Effector memory CD4-positive, alpha-beta T cell (primary cell): Measurements from ENCODE around the gene JPH2.
A peak's percentile ranks its signal among the peaks of the same experiment; 100 is the strongest.

Experiments
- DNase-seq, 3 donors: peaks; one replicate each; pipeline ENCODE4 v3.0.0-alpha.2; 2020
- H3K27ac ChIP-seq: 2 replicates; pipeline ENCODE4 v1.7.0; 2013; ENCODE audit warnings: mild to moderate bottlenecking, low read length, moderate library complexity; ENCODE audit not compliant: insufficient read depth, poor library complexity, severe bottlenecking
- H3K27me3 ChIP-seq: replicated peaks from 2 replicates; pipeline ENCODE4 v1.7.0; 2013; ENCODE audit warnings: mild to moderate bottlenecking, low read length; ENCODE audit not compliant: insufficient read depth, control insufficient read depth, poor library complexity, severe bottlenecking
- H3K36me3 ChIP-seq: 2 replicates; pipeline ENCODE4 v1.7.0; 2013; ENCODE audit warnings: mild to moderate bottlenecking, low read length, moderate library complexity; ENCODE audit not compliant: control insufficient read depth, insufficient read depth
- H3K4me1 ChIP-seq: 2 replicates; pipeline ENCODE4 v1.7.0; 2013; ENCODE audit warnings: low read length, mild to moderate bottlenecking; ENCODE audit not compliant: control insufficient read depth, insufficient read depth, poor library complexity, severe bottlenecking
- H3K4me3 ChIP-seq: 2 replicates; pipeline ENCODE4 v1.7.0; 2013; ENCODE audit warnings: low read length, low read depth, mild to moderate bottlenecking; ENCODE audit not compliant: insufficient read depth, poor library complexity, severe bottlenecking
- H3K9me3 ChIP-seq: 2 replicates; pipeline ENCODE4 v1.7.0; 2013; ENCODE audit warnings: mild to moderate bottlenecking, low read length, moderate library complexity; ENCODE audit not compliant: control insufficient read depth

The JPH2 gene

DNA sequence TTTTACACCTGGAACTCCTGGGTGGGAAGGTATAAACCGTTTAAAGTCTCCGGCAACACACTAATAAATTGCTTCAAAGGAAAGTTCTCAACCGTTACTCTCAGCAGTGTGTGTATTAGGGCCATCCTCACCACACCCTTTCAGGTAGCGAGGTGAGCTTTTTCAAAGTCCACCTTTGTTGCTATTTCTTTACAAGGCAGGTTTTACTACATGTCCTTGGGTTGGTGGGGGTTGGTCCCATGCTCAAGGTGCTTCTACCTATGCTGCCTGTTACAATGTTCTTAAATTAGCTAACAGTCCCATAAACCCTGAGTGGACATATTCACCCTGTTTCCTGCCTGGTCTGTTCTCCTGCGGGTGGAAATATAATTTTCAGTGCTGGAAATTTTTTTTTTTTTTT is 36.7 kb upstream of the JPH2 start:
- H3K9me3 ChIP-seq: no peaks in the 10 kb centered on the region
- DNase-seq: no peak
- no peaks in the 10 kb centered on the region for H3K36me3 ChIP-seq
- H3K4me1 ChIP-seq: peaks cover 17% of the 10 kb centered on the region
- no peaks in the 10 kb centered on the region for H3K27me3 ChIP-seq
- no peak overlapping the region for H3K4me3 ChIP-seq
- no peak overlapping the region for H3K27ac ChIP-seq

DNA sequence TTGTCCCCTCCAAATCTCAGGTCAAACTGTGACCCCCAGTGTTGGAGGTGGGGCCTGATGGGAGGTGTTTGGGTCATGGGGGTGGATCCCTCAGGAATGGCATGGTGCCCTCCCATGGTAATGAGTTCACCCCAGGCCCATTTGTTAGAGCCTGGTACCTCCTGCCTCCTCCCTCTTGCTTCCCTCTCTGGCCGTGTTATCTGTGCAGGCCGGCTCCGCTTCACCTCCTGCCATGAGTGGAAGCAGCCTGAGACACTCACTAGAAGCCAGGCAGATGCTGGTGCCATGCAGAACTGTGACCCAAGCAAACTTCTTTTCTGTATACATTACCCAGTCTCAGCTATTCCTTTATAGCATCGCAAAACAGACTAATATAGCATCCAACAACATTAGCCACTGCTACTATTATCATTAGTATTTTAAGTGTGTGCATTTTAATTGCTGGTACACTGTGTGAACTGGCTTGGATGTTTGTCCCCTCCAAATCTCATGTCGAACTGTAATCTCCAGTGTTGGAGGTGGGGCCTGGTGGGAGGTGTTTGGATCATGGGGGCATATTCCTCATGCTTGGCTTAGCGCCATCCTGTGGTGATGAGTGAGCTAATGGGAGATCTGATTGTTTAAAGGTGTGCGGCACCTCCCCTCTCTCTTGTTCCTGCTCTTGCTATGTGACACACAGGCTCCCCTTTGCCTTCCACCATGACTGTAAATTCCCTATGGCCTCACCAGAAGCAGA is 35.8 kb upstream of the JPH2 start:
- no peak for DNase-seq
- no peaks in the 10 kb centered on the region for H3K9me3 ChIP-seq
- no peaks in the 10 kb centered on the region for H3K36me3 ChIP-seq
- no peaks in the 10 kb centered on the region for H3K27me3 ChIP-seq
- H3K4me1 ChIP-seq: peaks cover 20% of the 10 kb centered on the region
- H3K27ac ChIP-seq: no peak overlapping the region
- H3K4me3 ChIP-seq: no peak overlapping the region

GRCh38 chr20:44222027-44222426 is 35.0 kb upstream of the JPH2 start:
- no peaks in the 10 kb centered on the region for H3K9me3 ChIP-seq

DNA sequence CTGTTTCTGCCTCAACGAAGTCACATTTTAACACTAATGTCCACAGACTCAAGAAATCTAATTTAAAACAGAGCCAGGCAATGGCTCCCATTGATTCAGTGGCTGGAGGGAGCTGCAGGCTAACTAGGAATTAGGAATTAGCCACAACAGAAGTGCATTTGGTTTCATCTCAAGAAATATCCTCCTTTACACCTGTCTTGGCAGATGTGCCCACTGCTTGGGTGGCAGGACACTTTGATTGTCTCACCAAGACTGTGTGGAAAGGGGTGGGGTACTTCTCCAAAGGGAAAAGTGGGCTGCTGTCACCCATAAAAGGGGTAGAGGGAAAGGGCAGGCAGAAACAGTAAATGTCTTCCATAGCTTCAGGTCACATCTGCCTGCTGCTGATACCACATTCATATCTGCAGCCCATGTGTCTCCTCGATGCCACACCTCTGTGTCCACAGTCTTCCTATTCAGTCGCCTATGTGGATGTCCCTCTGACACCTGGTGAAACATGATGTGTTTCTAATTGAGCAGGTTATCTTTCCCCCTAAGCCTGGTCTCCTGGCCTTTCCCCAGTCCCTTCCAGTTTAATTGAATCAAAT is 34.5 kb upstream of the JPH2 start:
- H3K9me3 ChIP-seq: no peaks in the 10 kb centered on the region
- H3K4me3 ChIP-seq: no peak overlapping the region
- peaks cover 27% of the 10 kb centered on the region for H3K4me1 ChIP-seq
- peak overlapping the region; percentile 14 for H3K27ac ChIP-seq
- H3K27me3 ChIP-seq: no peaks in the 10 kb centered on the region
- no peaks in the 10 kb centered on the region for H3K36me3 ChIP-seq
- no peak for DNase-seq

More at GRCh38 chr20:44222027-44222426, 35.0 kb upstream of the JPH2 start:
- Histone ChIP-seq H3K27me3 (no peaks in the 10 kb centered on the region), H3K4me3 (no peak overlapping the region), H3K27ac (no peak overlapping the region), H3K4me1 (peaks cover 26% of the 10 kb centered on the region), H3K36me3 (no peaks in the 10 kb centered on the region)
- DNase-seq: no peak

DNA sequence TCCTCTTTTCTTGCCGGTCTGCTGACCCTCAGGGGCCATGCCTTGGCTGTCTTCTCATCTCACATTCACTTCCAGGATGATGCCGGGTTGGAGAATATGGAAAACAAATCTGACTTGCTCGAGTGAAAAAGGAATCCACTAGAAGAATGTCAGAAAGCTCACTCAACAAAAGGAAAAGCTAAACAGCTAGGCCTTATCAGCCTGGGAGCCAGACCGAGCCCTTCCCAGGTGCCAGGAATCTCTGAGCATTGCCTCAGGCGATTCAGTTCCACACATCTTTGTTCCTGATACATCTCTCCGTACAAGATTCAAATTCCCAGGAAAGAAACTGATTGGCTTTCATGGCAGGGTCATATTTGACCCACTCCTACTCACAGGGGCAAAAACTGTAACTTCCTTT is 32.8 kb upstream of the JPH2 start:
- Histone ChIP-seq H3K4me1 (peaks cover 30% of the 10 kb centered on the region), H3K4me3 (no peak overlapping the region), H3K36me3 (no peaks in the 10 kb centered on the region)

GRCh38 chr20:44219170-44219730 is 32.3 kb upstream of the JPH2 start:
- peak overlapping the region; percentile 23 for H3K4me3 ChIP-seq
- no peaks in the 10 kb centered on the region for H3K27me3 ChIP-seq
- H3K36me3 ChIP-seq: no peaks in the 10 kb centered on the region
- H3K4me1 ChIP-seq: peaks cover 30% of the 10 kb centered on the region
- H3K27ac ChIP-seq: peak overlapping the region; percentile 69
- no peaks in the 10 kb centered on the region for H3K9me3 ChIP-seq
- no peak for DNase-seq

More for the DNA sequence above, 32.8 kb upstream of the JPH2 start:
- peak overlapping the region; percentile 69 for H3K27ac ChIP-seq
- no peaks in the 10 kb centered on the region for H3K9me3 ChIP-seq
- DNase-seq: no peak
- H3K27me3 ChIP-seq: no peaks in the 10 kb centered on the region

- peak; percentile 19 to 48 (median 23) for DNase-seq
- Histone ChIP-seq H3K27ac (peak overlapping the region; percentile 69), H3K9me3 (no peaks in the 10 kb centered on the region), H3K4me1 (peaks cover 30% of the 10 kb centered on the region), H3K27me3 (no peaks in the 10 kb centered on the region), H3K4me3 (peak overlapping the region; percentile 23), H3K36me3 (no peaks in the 10 kb centered on the region)
These were observed 31.5 kb upstream of the JPH2 start for GRCh38 chr20:44218446-44218845.

- peak; percentile 49 to 70 (median 54) for DNase-seq
- no peaks in the 10 kb centered on the region for H3K36me3 ChIP-seq
- H3K4me3 ChIP-seq: peak overlapping the region; percentile 23
These were observed 30.5 kb upstream of the JPH2 start for GRCh38 chr20:44217342-44218092.

DNA sequence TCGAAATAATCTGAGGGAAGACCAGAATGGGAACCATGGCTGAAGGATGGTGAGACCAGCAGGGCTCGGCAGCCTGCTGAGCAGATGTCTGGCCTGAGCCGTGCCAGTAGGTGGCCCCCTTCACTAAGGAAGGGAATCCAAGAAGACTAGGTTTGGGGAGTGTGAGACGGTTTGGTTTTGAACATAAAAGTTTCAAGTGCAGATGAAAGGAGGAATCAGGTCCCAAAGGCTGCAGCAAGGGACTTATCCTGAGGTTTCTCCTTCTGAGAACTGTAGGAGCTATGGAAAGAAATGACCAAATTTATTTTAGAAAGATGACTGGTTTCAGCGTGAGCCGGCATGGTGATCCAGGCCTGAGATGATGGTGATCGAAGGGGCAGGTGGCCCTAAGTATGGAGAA is 28.1 kb upstream of the JPH2 start:
- H3K4me3 ChIP-seq: no peak overlapping the region
- no peaks in the 10 kb centered on the region for H3K36me3 ChIP-seq
- peak; percentile 49 to 59 (median 59) for DNase-seq
- H3K27me3 ChIP-seq: no peaks in the 10 kb centered on the region
- no peaks in the 10 kb centered on the region for H3K9me3 ChIP-seq
- H3K27ac ChIP-seq: no peak overlapping the region
- H3K4me1 ChIP-seq: peaks cover 40% of the 10 kb centered on the region

More at GRCh38 chr20:44217342-44218092, 30.5 kb upstream of the JPH2 start:
- Histone ChIP-seq H3K27me3 (no peaks in the 10 kb centered on the region), H3K27ac (peak overlapping the region; percentile 69), H3K4me1 (peaks cover 30% of the 10 kb centered on the region), H3K9me3 (no peaks in the 10 kb centered on the region)
